Embryonic facial prominence (tissue), 1 donor: ENCODE data around the gene STAT3.
"Not testable (repeated sequence)": the region's sequence is repeated elsewhere in the genome, so short reads cannot be mapped to it uniquely, and the experiment has no call there.

ENCODE experiments used
- DNase-seq: peaks from one replicate; pipeline ENCODE4 v3.0.0-alpha.2; 2016; ENCODE audit errors: extremely low spot score

STAT3 gene

GRCh38 chr17:42317266-42317845, 70.9 kb downstream of the STAT3 start:
- no peak for DNase-seq

GRCh38 chr17:42316755-42317154, 71.5 kb downstream of the STAT3 start:
- DNase-seq = no peak

- no peak for DNase-seq
These were observed 72.7 kb downstream of the STAT3 start for GRCh38 chr17:42315402-42316156.

GRCh38 chr17:42313773-42314566, 74.3 kb downstream of the STAT3 start:
- DNase-seq = no peak

- no peak for DNase-seq
These were observed 74.9 kb downstream of the STAT3 start for GRCh38 chr17:42313389-42313772.

- DNase-seq = no peak
These were observed 75.7 kb downstream of the STAT3 start for GRCh38 chr17:42312285-42313130.

GRCh38 chr17:42312035-42312284, 76.3 kb downstream of the STAT3 start:
- DNase-seq = no peak

GRCh38 chr17:42311240-42312034, 76.8 kb downstream of the STAT3 start:
- DNase-seq = peak; percentile 78

GRCh38 chr17:42310787-42311215, 77.4 kb downstream of the STAT3 start:
- no peak for DNase-seq

GRCh38 chr17:42309986-42310786, 78.1 kb downstream of the STAT3 start:
- no peak for DNase-seq

- no peak for DNase-seq
These were observed 79.1 kb downstream of the STAT3 start for GRCh38 chr17:42309142-42309541.

- DNase-seq = no peak
These were observed 79.8 kb downstream of the STAT3 start for GRCh38 chr17:42308446-42308845.

- no peak for DNase-seq
These were observed 80.8 kb downstream of the STAT3 start for GRCh38 chr17:42307362-42307927.

GRCh38 chr17:42306385-42306667, 81.9 kb downstream of the STAT3 start:
- no peak for DNase-seq

GRCh38 chr17:42305543-42306384, 82.5 kb downstream of the STAT3 start:
- DNase-seq = no peak

- not testable (repeated sequence) for DNase-seq
These were observed 83.3 kb downstream of the STAT3 start for GRCh38 chr17:42305031-42305330.

- DNase-seq = no peak
These were observed 83.8 kb downstream of the STAT3 start for GRCh38 chr17:42304187-42305030.

- DNase-seq = no peak
These were observed 84.5 kb downstream of the STAT3 start for GRCh38 chr17:42303694-42304093.

- no peak for DNase-seq
These were observed 87.2 kb downstream of the STAT3 start for GRCh38 chr17:42301022-42301421.
